Small intestine (tissue), 7 donors: ENCODE measurements around the gene MB21D2. TPM values are rescaled to one million over a fixed set of nuclear protein-coding genes. Genes with fewer than 3 reads are reported as not detected.

Source experiments
- DNase-seq, 2 donors: peaks; one replicate each; pipeline versions ENCODE4 v3.0.0 to v3.0.0-alpha.2; 2013
- FAIRE-seq: peaks from 2 replicates; lab custom pipeline; 2012; peaks lifted over from hg19 to GRCh38; lab: Jason Lieb, UNC
- H3K27ac ChIP-seq, 3 donors: one replicate each; pipeline ENCODE4 v1.5.1; 2013; ENCODE audit warnings: low read length in 2 of 3, mild to moderate bottlenecking in 2 of 3, control low read depth in 1 of 3, inconsistent platforms in 1 of 3, low read depth in 1 of 3, moderate library complexity in 1 of 3
- H3K27me3 ChIP-seq, 3 donors: one replicate each; pipeline ENCODE4 v1.6.1; 2013; ENCODE audit warnings: low read length in 3 of 3, inconsistent platforms in 1 of 3; ENCODE audit not compliant: control insufficient read depth in 3 of 3, insufficient read depth in 3 of 3
- H3K36me3 ChIP-seq, 3 donors: one replicate each; pipeline ENCODE4 v1.6.1; 2013; ENCODE audit warnings: low read length in 3 of 3, inconsistent platforms in 1 of 3, low read depth in 1 of 3, mild to moderate bottlenecking in 1 of 3, moderate library complexity in 1 of 3; ENCODE audit not compliant: control insufficient read depth in 3 of 3, insufficient read depth in 2 of 3
- H3K4me1 ChIP-seq, 3 donors: one replicate each; pipeline ENCODE4 v1.6.1; 2013; ENCODE audit warnings: low read length in 2 of 3, inconsistent platforms in 1 of 3, low read depth in 1 of 3, mild to moderate bottlenecking in 1 of 3, moderate library complexity in 1 of 3; ENCODE audit not compliant: control insufficient read depth in 3 of 3, insufficient read depth in 2 of 3
- H3K4me3 ChIP-seq, 3 donors: one replicate each; pipeline ENCODE4 v1.5.1; 2013; ENCODE audit warnings: low read length in 3 of 3, control low read depth in 1 of 3, inconsistent platforms in 1 of 3, low read depth in 1 of 3, mild to moderate bottlenecking in 1 of 3, moderate library complexity in 1 of 3
- H3K9me3 ChIP-seq, 2 donors: one replicate each; pipeline ENCODE4 v1.6.1; 2013; ENCODE audit warnings: low read depth in 1 of 2, low read length in 1 of 2; ENCODE audit not compliant: control insufficient read depth in 2 of 2, insufficient read depth in 1 of 2
- WGBS, 3 donors: extraction: QIAGEN DNeasy Blood & Tissue Kit; methylation state at CpG; one replicate each; pipeline ENCODE4 v1.1.7; 2013; 5-methylcytosine and 5-hydroxymethylcytosine counted together
- polyA plus RNA-seq, 4 donors: library from polyadenylated mRNA; stranded (reverse) in 3 of 4; unstranded in 1 of 4; fragments of 200-250 nt in 3 of 4; fragments of 120-200 nt in 1 of 4; gene quantifications; one replicate each; pipeline versions ENCODE4 v1.2.1 to v1.2.3, GENCODE V29; 2013
- donor health status: healthy with polysubstance abuse.
- donor health status: control.
- donor health status: control.
- donor health status: Bipolar disorder and iron deficiency.
- donor health status: healthy.

Gene MB21D2
- polyA plus RNA-seq, 4 donors: 4.9 to 16.6 (median 13.6) TPM

- no peaks in the 10 kb centered on the region for H3K27me3 ChIP-seq
- no peaks in the 10 kb centered on the region for H3K9me3 ChIP-seq
- WGBS, 3 donors: 16 to 60% (median 36%) methylated on average over 5 of the region's 5 CpGs
- DNase-seq (peak; percentile 85 to 90), FAIRE-seq (no peak)
- H3K4me1 ChIP-seq: peaks cover 6 to 59% (median 13%) of the 10 kb centered on the region in 3 donors
- H3K36me3 ChIP-seq: no peaks in the 10 kb centered on the region
- H3K4me3 ChIP-seq: no peak overlapping the region
- peak overlapping the region; percentile 45 to 88 (median 78) for H3K27ac ChIP-seq
Observed at GRCh38 chr3:192897005-192897404, 20.7 kb downstream of the MB21D2 start.

- no peaks in the 10 kb centered on the region for H3K36me3 ChIP-seq
- H3K4me3 ChIP-seq: no peak overlapping the region
- H3K27ac ChIP-seq: peak overlapping the region; percentile 47 to 88 (median 78)
- H3K9me3 ChIP-seq: no peaks in the 10 kb centered on the region
- H3K4me1 ChIP-seq: peaks cover 7 to 59% (median 15%) of the 10 kb centered on the region in 3 donors
- peak; percentile 51 to 79 for DNase-seq
- no peaks in the 10 kb centered on the region for H3K27me3 ChIP-seq
- FAIRE-seq: no peak
- WGBS, 3 donors: 26 to 68% (median 39%) methylated on average over 5 of the region's 5 CpGs
Observed at GRCh38 chr3:192896208-192896607, 21.4 kb downstream of the MB21D2 start.

- DNase-seq: no peak
- no peak for FAIRE-seq
- Histone ChIP-seq H3K4me3 (no peak overlapping the region), H3K9me3 (no peaks in the 10 kb centered on the region), H3K27ac (peak overlapping the region in 1 of 3 donors; percentile 88), H3K36me3 (no peaks in the 10 kb centered on the region), H3K4me1 (peaks cover 10 to 74% (median 15%) of the 10 kb centered on the region in 3 donors), H3K27me3 (no peaks in the 10 kb centered on the region)
- 24 to 55% (median 39%) methylated on average over 5 of the region's 5 CpGs for WGBS, 3 donors
Observed at GRCh38 chr3:192894676-192895075, 23.0 kb downstream of the MB21D2 start.

GRCh38 chr3:192892981-192893700, 24.5 kb downstream of the MB21D2 start:
- FAIRE-seq: no peak
- peaks cover 9 to 88% (median 25%) of the 10 kb centered on the region in 3 donors for H3K4me1 ChIP-seq
- WGBS, 3 donors: 42 to 64% (median 48%) methylated on average over 13 of the region's 13 CpGs

GRCh38 chr3:192890347-192891335, 27.0 kb downstream of the MB21D2 start:
- FAIRE-seq: no peak
- 69 to 81% (median 69%) methylated on average over 13 of the region's 13 CpGs for WGBS, 3 donors
- Histone ChIP-seq H3K4me3 (no peak overlapping the region), H3K27me3 (no peaks in the 10 kb centered on the region), H3K9me3 (no peaks in the 10 kb centered on the region), H3K4me1 (peaks cover 6 to 84% (median 20%) of the 10 kb centered on the region in 3 donors), H3K36me3 (no peaks in the 10 kb centered on the region), H3K27ac (peak overlapping the region in 1 of 3 donors; percentile 90)
- peak in 1 of 2 donors; percentile 59 for DNase-seq

More at GRCh38 chr3:192892981-192893700, 24.5 kb downstream of the MB21D2 start:
- H3K27ac ChIP-seq: peak overlapping the region in 2 of 3 donors; percentile 57 to 59
- no peaks in the 10 kb centered on the region for H3K36me3 ChIP-seq
- no peaks in the 10 kb centered on the region for H3K9me3 ChIP-seq
- peak in 1 of 2 donors; percentile 64 for DNase-seq
- no peak overlapping the region for H3K4me3 ChIP-seq
- no peaks in the 10 kb centered on the region for H3K27me3 ChIP-seq

GRCh38 chr3:192889679-192890078, 28.0 kb downstream of the MB21D2 start:
- no peaks in the 10 kb centered on the region for H3K9me3 ChIP-seq
- no peaks in the 10 kb centered on the region for H3K36me3 ChIP-seq
- 17 to 39% (median 28%) methylated on average over 3 of the region's 3 CpGs for WGBS, 3 donors
- H3K27ac ChIP-seq: peak overlapping the region in 2 of 3 donors; percentile 79 to 90
- no peaks in the 10 kb centered on the region for H3K27me3 ChIP-seq
- peak in 1 of 2 donors; percentile 49 for DNase-seq
- H3K4me3 ChIP-seq: no peak overlapping the region
- no peak for FAIRE-seq
- peaks cover 12 to 84% (median 20%) of the 10 kb centered on the region in 3 donors for H3K4me1 ChIP-seq

- peaks cover 14 to 79% (median 17%) of the 10 kb centered on the region in 3 donors for H3K4me1 ChIP-seq
- 20 to 64% (median 29%) methylated on average over 5 of the region's 5 CpGs for WGBS, 3 donors
- peak; percentile 47 for FAIRE-seq
- peak overlapping the region in 1 of 3 donors; percentile 16 for H3K4me3 ChIP-seq
- DNase-seq: peak; percentile 86 to 87
- H3K27ac ChIP-seq: peak overlapping the region; percentile 79 to 90 (median 82)
- no peaks in the 10 kb centered on the region for H3K36me3 ChIP-seq
- no peaks in the 10 kb centered on the region for H3K9me3 ChIP-seq
- H3K27me3 ChIP-seq: no peaks in the 10 kb centered on the region
Observed at GRCh38 chr3:192888190-192888589, 29.5 kb downstream of the MB21D2 start.

GRCh38 chr3:192887701-192888100, 30.0 kb downstream of the MB21D2 start:
- H3K36me3 ChIP-seq: no peaks in the 10 kb centered on the region
- FAIRE-seq (no peak), DNase-seq (peak; percentile 66 to 71)
- H3K27me3 ChIP-seq: no peaks in the 10 kb centered on the region
- peak overlapping the region; percentile 73 to 90 (median 82) for H3K27ac ChIP-seq
- no peaks in the 10 kb centered on the region for H3K9me3 ChIP-seq
- 13 to 64% (median 40%) methylated on average over 7 of the region's 7 CpGs for WGBS, 3 donors
- peak overlapping the region in 1 of 3 donors; percentile 16 for H3K4me3 ChIP-seq
- H3K4me1 ChIP-seq: peaks cover 14 to 74% (median 17%) of the 10 kb centered on the region in 3 donors
